Heart right ventricle (tissue), 16 donors: Measurements from ENCODE around the gene CST1. TPM values are rescaled to one million over a fixed set of nuclear protein-coding genes. Genes with fewer than 3 reads are reported as not detected.
"Not testable (repeated sequence)": the region's sequence is repeated elsewhere in the genome, so short reads cannot be mapped to it uniquely, and the experiment has no call there.

Experiments used
- ATAC-seq, 8 donors: fragments of 200-7000 bp; cut with Tn5 transposase; one replicate each; pipeline ENCODE4 v1.9.1; 2020; ENCODE audit warnings: mild to moderate bottlenecking in 8 of 8, moderate library complexity in 8 of 8, moderate number of reproducible peaks in 1 of 8
- DNase-seq, 2 donors: peaks; one replicate each; pipeline ENCODE4 v3.0.0-alpha.2; 2020
- H3K27ac ChIP-seq, 10 donors: fragments of 200-600 bp; sonication (generic) in 2 of 10; one replicate each; pipeline versions ENCODE4 v1.5.0 to v1.8.0; 2020 to 2022; ENCODE audit warnings: mild to moderate bottlenecking in 3 of 10
- H3K27me3 ChIP-seq, 7 donors: fragments of 200-600 bp; one replicate each; pipeline ENCODE4 v1.8.0; 2021 to 2022; ENCODE audit warnings: mild to moderate bottlenecking in 2 of 7
- H3K36me3 ChIP-seq, 9 donors: fragments of 200-600 bp; sonication (generic) in 1 of 9; one replicate each; pipeline versions ENCODE4 v1.5.0 to v1.8.0; 2020 to 2022; ENCODE audit warnings: mild to moderate bottlenecking in 2 of 9
- H3K4me1 ChIP-seq, 9 donors: fragments of 200-600 bp; sonication (generic) in 1 of 9; one replicate each; pipeline versions ENCODE4 v1.5.0 to v1.8.0; 2020 to 2022; ENCODE audit warnings: mild to moderate bottlenecking in 4 of 9
- H3K4me3 ChIP-seq, 10 donors: fragments of 200-600 bp; sonication (generic) in 2 of 10; one replicate each; pipeline versions ENCODE4 v1.5.0 to v1.8.0; 2020 to 2022; ENCODE audit warnings: mild to moderate bottlenecking in 7 of 10, moderate library complexity in 2 of 10
- H3K9me3 ChIP-seq, 11 donors: fragments of 200-600 bp in 10 of 11; sonication (generic) in 2 of 11; one replicate each; pipeline versions ENCODE4 v1.5.0 to v1.8.0; 2013 to 2022; ENCODE audit warnings: mild to moderate bottlenecking in 2 of 11, control low read depth in 1 of 11, moderate library complexity in 1 of 11
- CTCF ChIP-seq, 9 donors: fragments of 200-600 bp; sonication (generic) in 2 of 9; IDR thresholded peaks; one replicate each; pipeline versions ENCODE4 v1.5.0 to v1.8.0; 2021 to 2022; ENCODE audit warnings: antibody characterized with exemption in 9 of 9, mild to moderate bottlenecking in 5 of 9, moderate library complexity in 1 of 9
- WGBS, 2 donors: extraction: QIAGEN DNeasy Blood & Tissue Kit; methylation state at CpG; one replicate each; pipeline ENCODE4 v1.1.7; 2013; ENCODE audit warnings: inconsistent platforms in 1 of 2; 5-methylcytosine and 5-hydroxymethylcytosine counted together
- intact Hi-C, 10 donors: fragments of 100-400 bp; cut with DNase I; formaldehyde crosslinking; loops; one replicate each; pipeline versions ENCODE4 v1.11.1 to v1.14.2; 2022
- polyA plus RNA-seq, 2 donors: library from polyadenylated mRNA; stranded (reverse); fragments of 200-250 nt; gene quantifications; one replicate each; pipeline ENCODE4 v1.2.3, GENCODE V29; 2013
- total RNA-seq, 10 donors: library from RNA; stranded (reverse); fragmentation: NEBNext Ultra II Directional in 3 of 10; extraction: Animal tissue kit (Norgen Biotek cat#: 25700) in 3 of 10; gene quantifications; one replicate each; pipeline versions ENCODE4 v1.2.1 to v1.2.4, GENCODE V29; 2021 to 2023
- donor health status: Arrhythmogenic right ventricular cardiomyopathy.
- donor health status: ischemic (EF 13 %, LVEDD 7.1; RV severe dilation, severe dysfunction).
- donor health status: healthy with polysubstance abuse.
- donor health status: DM: no; HTN: yes; CAD: no.
- donor health status: DM: no; HTN: no; CAD: no.
- donor health status: ischemic (EF 25% LVEDD 6.9; RV normal size, moderate dysfunction).
- donor health status: ischemic (EF 25% LVEDD 5.7; RV mildly dilated, moderate dysfunction).
- donor health status: healthy.
- donor health status: DM: yes; HTN: yes; CAD: no.
- donor health status: Ischemic cardiomyopathy.
- donor health status: ischemic (EF 35%, LVEDD 5.7; RV mildly dilated, moderate dysfunction).
- donor health status: nonischemic (EF 11% LVEDD 7.7; RV severe dilation, severe dysfunction).
- donor health status: DM: yes; HTN: yes; CAD: no.
- donor health status: PGD.
- donor health status: ischemic (EF 29% LVEDD 5.4; RV normal size, mild dysfunction).
- donor health status: nonischemic (EF 23%, LVEDD 6.1; RV moderate dilation, normal function).

CST1 gene
- total and polyA plus RNA-seq, 12 donors: not detected

GRCh38 chr20:23794065-23794464 is 43.3 kb upstream of the CST1 start:
- intact Hi-C loops: loop anchor here in 1 of 10 donors (10.0 kb wide), 1 partner anchor 129 kb away; no protein-coding TSS in a partner anchor
- peaks cover 0 to 3% (median 0%) of the 10 kb centered on the region in 11 donors for H3K9me3 ChIP-seq
- 83 to 87% methylated on average over 7 of the region's 7 CpGs for WGBS, 2 donors
- H3K27me3 ChIP-seq: peaks cover 0 to 10% (median 0%) of the 10 kb centered on the region in 7 donors
- H3K27ac ChIP-seq: no peak overlapping the region
- H3K4me3 ChIP-seq: no peak overlapping the region
- DNase-seq (no peak), ATAC-seq (no peak)
- H3K4me1 ChIP-seq: no peaks in the 10 kb centered on the region
- no peaks in the 10 kb centered on the region for H3K36me3 ChIP-seq
- no peak for TF ChIP-seq CTCF (IDR thresholded peaks at IDR 0.05)

GRCh38 chr20:23783447-23783846 is 32.7 kb upstream of the CST1 start:
- intact Hi-C loops: no loop called here
- DNase-seq (no peak), ATAC-seq (no peak)
- H3K9me3 ChIP-seq: peaks cover 0 to 10% (median 0%) of the 10 kb centered on the region in 11 donors
- no peak overlapping the region for H3K4me3 ChIP-seq
- H3K27me3 ChIP-seq: peaks cover 0 to 8% (median 3%) of the 10 kb centered on the region in 7 donors
- H3K4me1 ChIP-seq: no peaks in the 10 kb centered on the region
- 96 to 100% methylated on average over 1 of the region's 1 CpG for WGBS, 2 donors
- no peaks in the 10 kb centered on the region for H3K36me3 ChIP-seq
- TF ChIP-seq CTCF (IDR thresholded peaks at IDR 0.05): no peak
- no peak overlapping the region for H3K27ac ChIP-seq

GRCh38 chr20:23782366-23782983 is 31.7 kb upstream of the CST1 start:
- Histone ChIP-seq H3K9me3 (peaks cover 0 to 7% (median 0%) of the 10 kb centered on the region in 11 donors), H3K27ac (no peak overlapping the region), H3K36me3 (no peaks in the 10 kb centered on the region), H3K27me3 (peaks cover 0 to 8% (median 3%) of the 10 kb centered on the region in 7 donors), H3K4me1 (no peaks in the 10 kb centered on the region), H3K4me3 (no peak overlapping the region)
- peak; percentile 26 to 64 (median 54) for TF ChIP-seq CTCF (IDR thresholded peaks at IDR 0.05)
- peak in 2 of 8 donors; percentile 52 to 58 for ATAC-seq
- intact Hi-C loops: no loop called here
- 54 to 66% methylated on average over 8 of the region's 8 CpGs for WGBS, 2 donors
- DNase-seq: peak in 1 of 2 donors; percentile 20

GRCh38 chr20:23778676-23779075 is 27.9 kb upstream of the CST1 start:
- not testable (repeated sequence) for ATAC-seq, H3K27ac ChIP-seq, H3K4me1 ChIP-seq, DNase-seq, H3K9me3 ChIP-seq, H3K36me3 ChIP-seq, H3K4me3 ChIP-seq
- intact Hi-C loops: loop anchor here in 1 of 10 donors (10.0 kb wide), 1 partner anchor 46 kb away; the partner anchor contains the start of gene CST2
- peaks cover 0 to 20% (median 0%) of the 10 kb centered on the region in 7 donors for H3K27me3 ChIP-seq

GRCh38 chr20:23777380-23777779 is 26.6 kb upstream of the CST1 start:
- H3K4me3 ChIP-seq, H3K36me3 ChIP-seq, H3K27ac ChIP-seq, H3K4me1 ChIP-seq, ATAC-seq, H3K9me3 ChIP-seq, DNase-seq: not testable (repeated sequence)
- H3K27me3 ChIP-seq: peaks cover 0 to 20% (median 0%) of the 10 kb centered on the region in 7 donors
- WGBS, 2 donors: 81 to 82% methylated on average over 6 to 7 of the region's 8 CpGs
- intact Hi-C loops: loop anchor here in 1 of 10 donors (10.0 kb wide), 1 partner anchor 47 kb away; the partner anchor contains the start of gene CST2
